ENCODE results near the gene RHBDL1. TPM values are rescaled to one million over a fixed set of nuclear protein-coding genes. Genes with fewer than 3 reads are reported as not detected.
A peak's percentile ranks its signal among the peaks of the same experiment; 100 is the strongest.

The RHBDL1 gene
- total and polyA plus RNA-seq, 10 of the 15 experiments (the other 5 are each of a cell fraction or from before 2014, with no cell fraction given) = 0.04 to 1.3 (median 0.65) TPM; not detected in 5

DNA sequence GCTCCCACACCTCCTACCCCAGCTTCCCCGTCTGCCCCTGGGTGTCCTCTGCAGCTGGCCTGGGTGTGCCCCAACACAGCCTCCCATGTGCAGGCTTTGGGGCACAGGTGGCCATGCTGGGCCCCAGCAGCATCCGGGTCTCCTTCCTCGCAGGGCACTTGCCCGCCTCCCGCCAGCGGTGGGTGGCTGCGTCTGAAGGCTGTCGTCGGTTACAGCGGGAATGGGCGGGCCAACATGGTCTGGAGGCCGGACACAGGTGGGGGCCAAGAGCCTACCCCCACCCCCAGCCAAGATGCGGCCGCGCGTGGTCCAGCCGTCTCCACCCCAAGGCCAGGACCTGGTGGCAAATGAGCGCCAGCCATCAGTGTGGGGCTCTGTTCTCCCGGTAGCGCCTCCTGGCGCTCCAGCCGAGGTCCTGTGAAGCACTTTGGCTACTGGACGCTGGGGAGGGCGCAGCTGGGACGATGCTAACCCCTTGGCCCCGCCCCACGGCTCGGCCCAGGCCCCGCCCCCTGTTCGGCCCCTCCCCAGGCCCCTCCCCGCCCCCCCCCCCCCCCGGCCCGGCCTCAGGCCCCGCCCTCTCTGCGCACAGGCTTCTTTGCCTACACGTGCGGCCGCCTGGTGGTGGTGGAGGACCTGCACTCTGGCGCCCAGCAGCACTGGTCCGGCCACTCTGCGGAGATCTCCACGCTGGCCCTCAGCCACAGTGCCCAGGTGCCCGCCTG lies 14.8 kb upstream of the RHBDL1 start (continued):
- TF ChIP-seq, protein P1, sequence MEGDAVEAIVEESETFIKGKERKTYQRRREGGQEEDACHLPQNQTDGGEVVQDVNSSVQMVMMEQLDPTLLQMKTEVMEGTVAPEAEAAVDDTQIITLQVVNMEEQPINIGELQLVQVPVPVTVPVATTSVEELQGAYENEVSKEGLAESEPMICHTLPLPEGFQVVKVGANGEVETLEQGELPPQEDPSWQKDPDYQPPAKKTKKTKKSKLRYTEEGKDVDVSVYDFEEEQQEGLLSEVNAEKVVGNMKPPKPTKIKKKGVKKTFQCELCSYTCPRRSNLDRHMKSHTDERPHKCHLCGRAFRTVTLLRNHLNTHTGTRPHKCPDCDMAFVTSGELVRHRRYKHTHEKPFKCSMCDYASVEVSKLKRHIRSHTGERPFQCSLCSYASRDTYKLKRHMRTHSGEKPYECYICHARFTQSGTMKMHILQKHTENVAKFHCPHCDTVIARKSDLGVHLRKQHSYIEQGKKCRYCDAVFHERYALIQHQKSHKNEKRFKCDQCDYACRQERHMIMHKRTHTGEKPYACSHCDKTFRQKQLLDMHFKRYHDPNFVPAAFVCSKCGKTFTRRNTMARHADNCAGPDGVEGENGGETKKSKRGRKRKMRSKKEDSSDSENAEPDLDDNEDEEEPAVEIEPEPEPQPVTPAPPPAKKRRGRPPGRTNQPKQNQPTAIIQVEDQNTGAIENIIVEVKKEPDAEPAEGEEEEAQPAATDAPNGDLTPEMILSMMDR (IDR thresholded peaks at IDR 0.05 in 2 of 3, conservative IDR thresholded peaks at IDR 0.05 in 1 of 3; ENCODE audit: control insufficient read depth in 2 of 3, extremely low read depth in 1 of 3, insufficient read depth in 1 of 3, low read depth in 3 of 3, low read length in 3 of 3) = peak; percentile 14 to 62 (median 33); a peak in 4 of 6 replicates
- TF ChIP-seq ZNF207 (IDR thresholded peaks at IDR 0.05; ENCODE audit: borderline replicate concordance) (no peak), IKZF2 (IDR thresholded peaks at IDR 0.05) (no peak), SUPT20H (IDR thresholded peaks at IDR 0.05; ENCODE audit: borderline replicate concordance, control insufficient read depth, low read depth, low read length) (no peak), TCF3 (IDR thresholded peaks at IDR 0.05; ENCODE audit: borderline replicate concordance, insufficient read depth, low read depth, low read length) (no peak), EZH2 (IDR thresholded peaks at IDR 0.05; ENCODE audit: borderline replicate concordance, control insufficient read depth, low read depth, low read length) (no peak), BHLHE40 (IDR thresholded peaks at IDR 0.05; ENCODE audit: borderline replicate concordance in 1 of 2, low read depth in 2 of 2, low read length in 1 of 2) (peak; percentile 92 to 96), LARP7 (IDR thresholded peaks at IDR 0.05) (no peak), NFIC (IDR thresholded peaks at IDR 0.05; ENCODE audit: low read depth, low read length) (no peak), KLF5 (IDR thresholded peaks at IDR 0.05; ENCODE audit: partially characterized antibody) (no peak)
- TF ChIP-seq, protein P2, sequence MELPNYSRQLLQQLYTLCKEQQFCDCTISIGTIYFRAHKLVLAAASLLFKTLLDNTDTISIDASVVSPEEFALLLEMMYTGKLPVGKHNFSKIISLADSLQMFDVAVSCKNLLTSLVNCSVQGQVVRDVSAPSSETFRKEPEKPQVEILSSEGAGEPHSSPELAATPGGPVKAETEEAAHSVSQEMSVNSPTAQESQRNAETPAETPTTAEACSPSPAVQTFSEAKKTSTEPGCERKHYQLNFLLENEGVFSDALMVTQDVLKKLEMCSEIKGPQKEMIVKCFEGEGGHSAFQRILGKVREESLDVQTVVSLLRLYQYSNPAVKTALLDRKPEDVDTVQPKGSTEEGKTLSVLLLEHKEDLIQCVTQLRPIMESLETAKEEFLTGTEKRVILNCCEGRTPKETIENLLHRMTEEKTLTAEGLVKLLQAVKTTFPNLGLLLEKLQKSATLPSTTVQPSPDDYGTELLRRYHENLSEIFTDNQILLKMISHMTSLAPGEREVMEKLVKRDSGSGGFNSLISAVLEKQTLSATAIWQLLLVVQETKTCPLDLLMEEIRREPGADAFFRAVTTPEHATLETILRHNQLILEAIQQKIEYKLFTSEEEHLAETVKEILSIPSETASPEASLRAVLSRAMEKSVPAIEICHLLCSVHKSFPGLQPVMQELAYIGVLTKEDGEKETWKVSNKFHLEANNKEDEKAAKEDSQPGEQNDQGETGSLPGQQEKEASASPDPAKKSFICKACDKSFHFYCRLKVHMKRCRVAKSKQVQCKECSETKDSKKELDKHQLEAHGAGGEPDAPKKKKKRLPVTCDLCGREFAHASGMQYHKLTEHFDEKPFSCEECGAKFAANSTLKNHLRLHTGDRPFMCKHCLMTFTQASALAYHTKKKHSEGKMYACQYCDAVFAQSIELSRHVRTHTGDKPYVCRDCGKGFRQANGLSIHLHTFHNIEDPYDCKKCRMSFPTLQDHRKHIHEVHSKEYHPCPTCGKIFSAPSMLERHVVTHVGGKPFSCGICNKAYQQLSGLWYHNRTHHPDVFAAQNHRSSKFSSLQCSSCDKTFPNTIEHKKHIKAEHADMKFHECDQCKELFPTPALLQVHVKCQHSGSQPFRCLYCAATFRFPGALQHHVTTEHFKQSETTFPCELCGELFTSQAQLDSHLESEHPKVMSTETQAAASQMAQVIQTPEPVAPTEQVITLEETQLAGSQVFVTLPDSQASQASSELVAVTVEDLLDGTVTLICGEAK (IDR thresholded peaks at IDR 0.05; ENCODE audit: borderline replicate concordance) = no peak
- TF ChIP-seq, protein P3, sequence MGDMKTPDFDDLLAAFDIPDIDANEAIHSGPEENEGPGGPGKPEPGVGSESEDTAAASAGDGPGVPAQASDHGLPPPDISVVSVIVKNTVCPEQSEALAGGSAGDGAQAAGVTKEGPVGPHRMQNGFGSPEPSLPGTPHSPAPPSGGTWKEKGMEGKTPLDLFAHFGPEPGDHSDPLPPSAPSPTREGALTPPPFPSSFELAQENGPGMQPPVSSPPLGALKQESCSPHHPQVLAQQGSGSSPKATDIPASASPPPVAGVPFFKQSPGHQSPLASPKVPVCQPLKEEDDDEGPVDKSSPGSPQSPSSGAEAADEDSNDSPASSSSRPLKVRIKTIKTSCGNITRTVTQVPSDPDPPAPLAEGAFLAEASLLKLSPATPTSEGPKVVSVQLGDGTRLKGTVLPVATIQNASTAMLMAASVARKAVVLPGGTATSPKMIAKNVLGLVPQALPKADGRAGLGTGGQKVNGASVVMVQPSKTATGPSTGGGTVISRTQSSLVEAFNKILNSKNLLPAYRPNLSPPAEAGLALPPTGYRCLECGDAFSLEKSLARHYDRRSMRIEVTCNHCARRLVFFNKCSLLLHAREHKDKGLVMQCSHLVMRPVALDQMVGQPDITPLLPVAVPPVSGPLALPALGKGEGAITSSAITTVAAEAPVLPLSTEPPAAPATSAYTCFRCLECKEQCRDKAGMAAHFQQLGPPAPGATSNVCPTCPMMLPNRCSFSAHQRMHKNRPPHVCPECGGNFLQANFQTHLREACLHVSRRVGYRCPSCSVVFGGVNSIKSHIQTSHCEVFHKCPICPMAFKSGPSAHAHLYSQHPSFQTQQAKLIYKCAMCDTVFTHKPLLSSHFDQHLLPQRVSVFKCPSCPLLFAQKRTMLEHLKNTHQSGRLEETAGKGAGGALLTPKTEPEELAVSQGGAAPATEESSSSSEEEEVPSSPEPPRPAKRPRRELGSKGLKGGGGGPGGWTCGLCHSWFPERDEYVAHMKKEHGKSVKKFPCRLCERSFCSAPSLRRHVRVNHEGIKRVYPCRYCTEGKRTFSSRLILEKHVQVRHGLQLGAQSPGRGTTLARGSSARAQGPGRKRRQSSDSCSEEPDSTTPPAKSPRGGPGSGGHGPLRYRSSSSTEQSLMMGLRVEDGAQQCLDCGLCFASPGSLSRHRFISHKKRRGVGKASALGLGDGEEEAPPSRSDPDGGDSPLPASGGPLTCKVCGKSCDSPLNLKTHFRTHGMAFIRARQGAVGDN (IDR thresholded peaks at IDR 0.05) = no peak
- TF ChIP-seq, protein P4, sequence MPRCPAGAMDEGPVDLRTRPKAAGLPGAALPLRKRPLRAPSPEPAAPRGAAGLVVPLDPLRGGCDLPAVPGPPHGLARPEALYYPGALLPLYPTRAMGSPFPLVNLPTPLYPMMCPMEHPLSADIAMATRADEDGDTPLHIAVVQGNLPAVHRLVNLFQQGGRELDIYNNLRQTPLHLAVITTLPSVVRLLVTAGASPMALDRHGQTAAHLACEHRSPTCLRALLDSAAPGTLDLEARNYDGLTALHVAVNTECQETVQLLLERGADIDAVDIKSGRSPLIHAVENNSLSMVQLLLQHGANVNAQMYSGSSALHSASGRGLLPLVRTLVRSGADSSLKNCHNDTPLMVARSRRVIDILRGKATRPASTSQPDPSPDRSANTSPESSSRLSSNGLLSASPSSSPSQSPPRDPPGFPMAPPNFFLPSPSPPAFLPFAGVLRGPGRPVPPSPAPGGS (IDR thresholded peaks at IDR 0.05; ENCODE audit: borderline replicate concordance, insufficient read depth, low read depth, low read length, poor library complexity, severe bottlenecking) = no peak
